HG03558 (cell line): ENCODE measurements around the gene TBC1D4.
A peak's percentile ranks its signal among the peaks of the same experiment; 100 is the strongest.

Experiments used
- ATAC-seq: cut with Tn5 transposase; IDR thresholded peaks from one replicate; pipeline ENCODE4 v1.9.1; 2021; ENCODE audit warnings: moderate number of reproducible peaks; ENCODE audit not compliant: unreplicated experiment; ENCODE audit errors: extremely low read depth

The TBC1D4 gene

GRCh38 chr13:75486146-75487062, 4.4 kb upstream of the TBC1D4 start:
- no peak for ATAC-seq

DNA sequence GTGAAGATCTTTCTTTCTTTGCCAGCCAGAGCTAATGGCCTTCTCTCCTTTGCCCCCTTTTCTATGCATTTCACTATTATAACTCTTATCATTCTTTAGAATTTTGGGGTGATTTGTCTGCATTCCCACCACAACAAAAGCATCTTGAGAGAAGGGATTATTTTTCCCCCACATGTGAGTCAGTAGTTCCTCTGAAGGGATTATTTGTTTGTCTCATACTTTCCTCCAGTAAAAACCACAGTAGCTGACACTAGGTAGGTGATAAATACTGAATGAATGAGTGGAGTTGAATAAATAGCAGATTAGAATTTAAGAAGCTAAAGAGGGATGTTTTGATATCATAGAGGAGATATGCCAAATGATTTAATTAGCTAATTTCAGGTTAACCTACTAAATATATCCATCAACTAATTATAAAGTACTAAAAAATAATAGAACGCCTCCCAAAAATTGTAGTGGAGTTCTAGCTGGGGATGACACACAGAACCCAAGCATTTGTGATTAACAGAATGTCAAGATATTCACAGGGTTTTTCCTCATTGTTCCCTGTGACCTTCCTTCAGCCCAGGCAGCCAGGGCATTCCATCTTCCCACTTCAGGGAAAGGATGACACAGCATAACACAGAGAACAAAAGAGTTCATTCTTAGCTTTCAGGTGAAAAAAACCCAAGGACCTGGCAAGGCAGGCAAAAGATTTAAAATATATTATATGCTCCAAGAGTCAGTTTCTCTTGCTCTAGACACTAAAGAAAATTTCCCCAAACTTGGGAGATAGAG, 3.5 kb upstream of the TBC1D4 start:
- ATAC-seq = no peak

DNA sequence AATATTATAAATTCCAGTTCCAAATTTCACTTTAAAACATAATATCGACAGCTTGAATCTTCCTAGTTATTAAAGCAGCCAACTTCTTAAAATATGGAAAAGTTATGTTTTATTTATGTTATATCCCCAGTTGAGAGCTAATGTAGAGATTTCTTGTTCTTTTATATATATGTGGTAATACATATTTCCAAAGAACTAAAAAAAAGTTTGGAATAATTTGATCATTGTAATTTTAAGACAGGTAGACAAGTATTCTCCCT, 781 bp upstream of the TBC1D4 start:
- no peak for ATAC-seq

GRCh38 chr13:75481176-75482069, 546 bp downstream of the TBC1D4 start:
- peak; percentile 9 for ATAC-seq

- no peak for ATAC-seq
These were observed 1.2 kb downstream of the TBC1D4 start for GRCh38 chr13:75480671-75481175.

- no peak for ATAC-seq
These were observed 2.7 kb downstream of the TBC1D4 start for GRCh38 chr13:75479102-75479740.

GRCh38 chr13:75478659-75479058, 3.3 kb downstream of the TBC1D4 start:
- ATAC-seq = no peak

GRCh38 chr13:75474956-75475355, 7.0 kb downstream of the TBC1D4 start:
- ATAC-seq = no peak

- ATAC-seq = no peak
These were observed 8.5 kb downstream of the TBC1D4 start for GRCh38 chr13:75473468-75473867.

DNA sequence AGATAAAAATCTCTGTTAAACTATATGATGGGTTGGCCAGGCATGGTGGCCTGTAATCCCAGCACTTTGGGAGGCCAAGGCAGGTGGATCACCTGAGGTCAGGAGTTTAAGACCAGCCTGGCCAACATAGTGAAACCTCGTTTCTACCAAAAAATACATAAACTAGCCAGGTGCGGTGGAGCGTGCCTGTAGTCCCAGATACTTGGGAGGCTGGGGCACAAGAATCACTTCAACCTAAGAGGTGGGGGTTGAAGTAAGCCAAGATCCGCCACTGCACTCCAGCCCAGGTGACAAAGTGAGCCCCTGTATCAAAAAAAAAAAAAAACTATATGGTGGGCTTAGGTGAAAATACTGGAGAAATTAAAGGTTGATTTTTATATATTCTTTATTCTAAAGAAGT, 11.3 kb downstream of the TBC1D4 start:
- ATAC-seq = no peak

DNA sequence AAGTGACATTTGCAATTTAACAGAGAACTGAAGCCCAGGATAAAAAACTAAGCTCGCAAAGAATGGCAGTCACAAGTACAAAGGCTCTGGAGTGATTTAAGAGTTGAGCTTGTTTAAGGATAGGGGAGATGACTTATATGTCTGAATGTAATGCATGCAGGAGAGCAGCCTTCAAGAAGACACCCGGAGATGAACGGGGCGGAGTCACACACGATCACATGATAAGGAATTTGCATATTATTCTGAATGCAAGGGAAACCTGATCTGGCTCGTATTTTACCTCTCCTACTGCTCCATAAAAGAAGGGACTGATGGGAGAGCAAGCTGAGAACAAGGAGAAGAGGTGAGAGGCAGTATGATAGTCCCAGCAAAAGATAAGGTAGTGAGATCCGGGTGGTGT, 12.9 kb downstream of the TBC1D4 start:
- ATAC-seq = no peak

- ATAC-seq = no peak
These were observed 13.4 kb downstream of the TBC1D4 start for GRCh38 chr13:75468602-75469001.

- ATAC-seq = no peak
These were observed 13.9 kb downstream of the TBC1D4 start for GRCh38 chr13:75468098-75468497.

GRCh38 chr13:75467040-75467728, 14.8 kb downstream of the TBC1D4 start:
- no peak for ATAC-seq

DNA sequence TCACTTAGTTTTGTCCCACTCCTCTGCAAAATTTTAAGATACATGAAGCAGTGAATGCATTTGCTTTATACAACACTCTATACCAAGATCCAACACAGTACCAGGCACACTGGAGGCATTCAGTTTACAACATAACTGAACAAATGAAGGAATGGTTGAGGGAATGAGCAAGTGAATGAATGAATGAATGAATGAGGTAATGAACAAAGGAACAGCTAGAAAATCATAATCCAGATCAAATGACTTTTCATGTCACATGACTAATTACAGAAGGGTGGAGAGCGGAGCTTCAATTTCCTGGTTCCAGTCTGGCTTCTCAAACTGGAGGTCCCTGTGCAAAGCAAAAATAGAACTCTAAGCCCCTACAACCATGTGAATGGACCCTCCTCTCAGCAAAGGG, 16.7 kb downstream of the TBC1D4 start:
- no peak for ATAC-seq

DNA sequence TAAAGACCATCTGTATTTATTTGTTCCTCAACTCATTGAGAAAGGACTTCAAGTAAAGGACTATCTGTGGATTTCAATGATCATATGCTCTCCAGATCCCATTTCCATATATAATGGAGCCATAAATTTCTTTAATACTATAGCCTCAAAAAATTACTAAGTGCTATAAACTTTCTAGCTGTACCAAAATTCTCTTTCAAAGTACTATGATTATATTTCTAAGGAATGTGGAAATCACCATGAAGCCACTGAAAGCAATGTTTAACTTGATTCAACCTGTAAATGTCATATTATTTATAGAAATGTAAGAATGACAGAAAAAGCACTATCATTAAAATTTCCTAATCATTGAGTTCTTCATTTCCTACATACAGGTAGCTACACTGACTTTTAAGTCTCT, 20.7 kb downstream of the TBC1D4 start:
- ATAC-seq = no peak

GRCh38 chr13:75460644-75461043, 21.3 kb downstream of the TBC1D4 start:
- no peak for ATAC-seq

DNA sequence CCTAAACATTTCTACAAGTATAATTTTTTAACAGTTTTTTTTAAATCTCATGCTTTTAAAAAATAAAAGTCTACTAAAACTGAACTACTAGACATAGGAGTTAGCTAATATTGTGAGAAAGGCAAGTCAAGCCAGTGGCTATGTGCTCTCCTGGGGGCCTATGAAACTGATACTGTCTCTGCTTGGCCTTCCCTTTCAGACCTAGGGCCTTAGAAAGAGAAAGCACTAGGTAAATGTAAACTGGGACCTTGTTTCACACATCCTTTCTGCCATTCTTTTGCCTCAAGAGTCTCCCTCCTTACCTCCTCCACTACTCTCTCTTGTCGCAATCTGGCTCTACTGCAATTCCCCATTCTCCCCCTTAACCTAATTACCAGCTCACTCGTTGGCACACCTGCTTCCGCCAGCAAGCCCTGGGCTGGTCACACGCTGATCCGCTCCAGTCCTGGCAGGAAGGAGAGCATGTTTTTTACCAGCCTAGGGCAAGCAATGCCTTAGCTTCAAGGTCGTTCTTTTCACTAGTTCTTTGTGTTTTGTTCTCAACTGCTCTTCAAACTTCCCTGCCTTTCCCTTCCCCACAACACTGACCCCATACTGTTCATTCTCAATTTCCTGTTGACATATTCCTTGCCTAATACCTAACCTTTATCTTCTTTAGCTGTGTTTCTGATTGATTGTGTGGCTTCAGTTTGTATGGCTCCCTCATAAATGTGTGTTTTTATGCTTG, 23.1 kb downstream of the TBC1D4 start:
- peak; percentile 98 for ATAC-seq

DNA sequence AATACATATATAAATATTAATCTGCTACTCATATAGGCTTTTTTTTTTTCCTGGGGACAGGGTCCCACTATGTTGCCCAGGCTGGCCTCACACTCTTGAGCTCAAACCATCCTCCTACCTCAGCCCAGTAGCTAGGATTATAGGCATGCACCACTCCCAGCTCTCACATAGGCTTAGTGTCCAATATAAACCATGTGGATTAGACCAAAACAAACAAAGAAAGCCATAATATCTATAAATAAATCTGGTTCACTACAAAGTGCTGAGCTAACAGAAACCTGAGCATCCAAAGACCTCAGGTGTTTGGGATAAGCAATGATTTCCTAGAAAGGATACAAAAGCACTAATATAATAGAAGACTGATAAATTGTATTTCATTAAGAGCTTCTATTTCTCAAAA, 26.0 kb downstream of the TBC1D4 start:
- no peak for ATAC-seq
